Skeletal muscle cell (primary cell): Measurements from ENCODE around the gene RPS24.

Experiments
- DNase-seq: peaks from one replicate; pipeline ENCODE4 v3.0.0-alpha.2; 2010; ENCODE audit warnings: low read depth
- H3K4me3 ChIP-seq: 2 replicates; pipeline ENCODE4 v1.5.1; 2011; ENCODE audit warnings: low read depth, mild to moderate bottlenecking, control low read depth, low read length, moderate library complexity

The RPS24 gene

DNA sequence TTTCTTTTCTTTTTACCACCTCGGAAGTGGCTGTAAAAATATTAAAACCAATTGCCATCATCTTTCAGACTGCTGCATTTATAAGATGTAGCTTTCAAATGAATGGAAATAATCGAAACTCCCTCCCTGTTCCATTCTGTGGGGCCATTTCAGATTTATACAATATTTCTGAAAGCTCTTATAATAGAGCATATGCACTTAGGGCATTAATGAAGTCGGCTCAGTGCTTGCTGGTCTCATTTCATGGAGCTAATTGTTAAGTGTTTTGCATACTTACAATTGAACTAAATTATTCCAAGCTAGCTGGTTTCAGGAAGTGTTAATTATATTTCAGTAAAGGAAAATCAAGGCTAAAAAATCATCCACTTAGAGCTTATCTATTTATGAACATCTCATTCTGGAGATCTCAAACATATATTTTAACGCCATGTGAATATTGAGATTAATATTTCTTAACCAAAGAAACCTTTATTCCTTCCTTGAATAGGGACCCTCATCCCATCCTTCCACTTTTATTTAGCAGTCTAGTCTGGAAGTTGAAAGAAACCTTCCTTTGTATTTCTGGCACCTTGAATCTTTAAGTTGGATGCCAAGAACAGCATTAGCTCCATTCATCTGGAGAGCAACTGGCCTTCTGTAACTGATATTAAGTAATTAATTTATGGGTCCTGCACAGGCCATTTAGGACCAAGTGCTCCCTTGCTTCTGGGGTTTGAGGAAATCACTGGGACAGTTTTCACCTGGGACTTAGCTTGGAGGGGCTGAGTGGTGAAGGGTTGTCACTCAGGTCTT is 45.1 kb downstream of the RPS24 start:
- DNase-seq = no peak
- H3K4me3 ChIP-seq = no peak overlapping the region

DNA sequence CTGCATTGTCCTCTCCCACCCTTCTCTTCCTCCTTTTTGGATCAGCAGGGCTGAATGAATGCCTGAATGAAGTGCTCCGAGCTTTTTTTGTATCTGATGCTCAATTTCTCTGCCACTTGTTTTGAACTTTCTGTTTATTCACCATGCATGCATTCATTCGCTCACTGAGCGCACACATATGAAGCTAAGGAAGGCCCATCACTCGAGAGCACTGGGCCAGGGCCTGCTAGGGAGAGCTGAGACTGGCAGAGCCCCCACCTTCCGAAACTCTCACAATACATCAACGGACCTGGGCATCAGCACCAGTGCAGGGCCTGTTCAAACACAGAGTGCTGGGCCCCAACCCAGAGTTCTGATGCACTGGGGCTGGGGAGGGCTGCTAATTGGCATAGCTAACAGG is 45.7 kb downstream of the RPS24 start:
- H3K4me3 ChIP-seq = no peak overlapping the region
- DNase-seq = no peak

DNA sequence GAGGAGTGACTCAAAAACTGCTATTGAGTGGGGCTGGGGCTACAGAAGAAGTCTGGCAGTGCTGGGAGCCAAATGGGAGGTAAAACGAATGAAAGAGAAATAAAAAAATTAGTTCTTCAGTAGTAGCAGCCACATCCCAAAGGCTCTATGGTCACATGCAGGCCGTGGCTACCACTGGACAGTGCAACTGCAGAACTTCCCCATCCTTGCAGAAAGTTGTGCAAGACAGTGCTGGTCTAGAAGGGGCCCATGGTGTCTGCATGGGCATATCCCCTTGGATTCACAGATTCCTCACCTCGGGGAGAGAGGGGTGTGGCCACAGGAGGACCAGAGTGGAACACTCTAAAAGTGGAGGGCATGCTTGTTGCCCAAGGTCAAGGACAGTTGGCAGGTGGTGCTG is 47.6 kb downstream of the RPS24 start:
- DNase-seq = no peak
- H3K4me3 ChIP-seq = no peak overlapping the region

DNA sequence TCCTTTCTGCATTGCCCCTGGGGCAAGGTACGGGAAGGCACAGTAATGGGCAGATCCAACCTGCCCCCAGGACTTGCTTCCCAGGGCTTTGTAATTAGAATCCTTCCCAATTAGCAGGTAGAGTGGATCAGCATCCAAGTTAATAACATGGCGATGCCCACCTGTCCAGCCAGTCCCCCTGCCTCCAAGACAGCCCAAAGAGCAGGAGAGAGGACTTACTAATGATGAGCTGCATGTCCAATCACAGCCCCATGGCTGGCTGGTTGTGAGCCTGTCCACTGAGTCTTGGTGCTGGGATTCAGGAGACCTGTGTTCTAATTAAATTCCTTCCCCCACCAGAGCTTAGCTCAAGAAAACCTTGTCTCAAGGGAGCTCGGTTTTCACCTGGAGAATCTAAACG is 49.0 kb downstream of the RPS24 start:
- no peak overlapping the region for H3K4me3 ChIP-seq
- no peak for DNase-seq
